ENCODE results near the gene USP6NL. TPM values are rescaled to one million over a fixed set of nuclear protein-coding genes. Genes with fewer than 3 reads are reported as not detected.

USP6NL gene
- total and polyA plus RNA-seq, 2 of the 8 experiments (the other 6 are each of a cell fraction or from before 2014, with no cell fraction given): 10.9 to 28.8 TPM

GRCh38 chr10:11483201-11484148, 128.0 kb downstream of the USP6NL start:
- Histone ChIP-seq H3K79me1 (ENCODE audit: low read depth, low read length) (no peaks in the 10 kb centered on the region), H2AFZ (ENCODE audit: low read length) (no peak overlapping the region), H2BK5ac (ENCODE audit: low read depth, low read length) (no peak overlapping the region), H3K23me2 (ENCODE audit: low read depth, low read length) (no peaks in the 10 kb centered on the region), H4K91ac (replicated peaks; ENCODE audit: insufficient read length, low read length) (no peak overlapping the region), H4K20me1 (replicated peaks in 1 of 2; ENCODE audit: control insufficient read depth in 1 of 2, insufficient read depth in 2 of 2, low read length in 2 of 2) (no peaks in the 10 kb centered on the region), H3K4me3 (ENCODE audit: extremely low read depth in 1 of 4, insufficient read depth in 2 of 4, low read depth in 3 of 4, low read length in 4 of 4) (no peak overlapping the region), H2BK12ac (ENCODE audit: low read depth, low read length) (no peak overlapping the region), H3K14ac (ENCODE audit: insufficient read length) (no peak overlapping the region), H3K27ac (ENCODE audit: low read depth, low read length) (no peak overlapping the region), H3K79me2 (ENCODE audit: control insufficient read depth in 1 of 2, insufficient read depth in 2 of 2, low read length in 2 of 2) (no peaks in the 10 kb centered on the region), H2BK15ac (ENCODE audit: low read length) (no peak overlapping the region), H2BK20ac (ENCODE audit: low read length) (no peak overlapping the region), H3K18ac (ENCODE audit: extremely low read depth, low read length) (no peak overlapping the region), H3K9ac (replicated peaks in 1 of 4; ENCODE audit: extremely low read depth in 1 of 4, low read depth in 3 of 4, low read length in 3 of 4) (no peak overlapping the region), H2AK5ac (ENCODE audit: low read depth, low read length) (no peak overlapping the region), H3K27me3 (replicated peaks in 1 of 4; ENCODE audit: control insufficient read depth in 3 of 4, extremely low read depth in 1 of 4, insufficient read depth in 3 of 4, low read length in 3 of 4) (no peaks in the 10 kb centered on the region), H2BK120ac (replicated peaks; ENCODE audit: low read depth, low read length) (no peak overlapping the region), H4K5ac (ENCODE audit: insufficient read length, low read depth, low read length) (no peak overlapping the region), H3K23ac (ENCODE audit: insufficient read length) (no peak overlapping the region), H3K9me3 (ENCODE audit: insufficient read depth in 2 of 2, low read depth in 1 of 2, low read length in 1 of 2) (no peaks in the 10 kb centered on the region), H3K4me2 (ENCODE audit: insufficient read depth in 1 of 2, low read depth in 2 of 2, low read length in 2 of 2) (no peak overlapping the region), H3K56ac (replicated peaks; ENCODE audit: insufficient read length, low read depth, low read length) (no peak overlapping the region), H4K8ac (ENCODE audit: extremely low read depth, insufficient read depth, low read length) (no peak overlapping the region), H3K4me1 (replicated peaks in 1 of 4; ENCODE audit: control insufficient read depth in 3 of 4, insufficient read depth in 4 of 4, low read length in 3 of 4) (no peaks in the 10 kb centered on the region; a peak in 1 of 7 replicates), H3K4ac (replicated peaks; ENCODE audit: insufficient read length, low read depth, low read length) (no peak overlapping the region), H3K36me3 (ENCODE audit: control insufficient read depth in 2 of 4, insufficient read depth in 4 of 4, low read length in 3 of 4) (peaks cover 0 to 41% (median 5%) of the 10 kb centered on the region in 4 experiments; a peak in 5 of 8 replicates)
- DNase-seq (ENCODE audit: low read depth in 1 of 2, low spot score in 2 of 2): no peak
- 87% methylated on average over 3 of the region's 6 CpGs; no CpG with 5 or more reads in 1 of the 2 experiments for WGBS, 2 experiments (ENCODE audit: extremely low coverage in 1 of 2, insufficient coverage in 1 of 2, insufficient read length in 1 of 2, insufficient replicate concordance in 2 of 2, low coverage in 1 of 2, low lambda C conversion rate in 2 of 2, missing lambda C conversion rate in 1 of 2)
- TF ChIP-seq RXRA (IDR thresholded peaks at IDR 0.05; ENCODE audit: insufficient read depth, low read depth, low read length) (no peak), POU5F1 (IDR thresholded peaks at IDR 0.05; ENCODE audit: low read depth, low read length) (no peak), E2F6 (IDR thresholded peaks at IDR 0.05) (no peak), POLR2A (IDR thresholded peaks at IDR 0.05; ENCODE audit: control extremely low read depth in 1 of 2, low read depth in 2 of 2, low read length in 2 of 2) (no peak), ATF2 (IDR thresholded peaks at IDR 0.05; ENCODE audit: low read length) (no peak), SP2 (IDR thresholded peaks at IDR 0.05; ENCODE audit: low read length) (no peak)
- ChIA-PET CTCF (ENCODE audit: partially characterized antibody) (interaction anchor here (0.6 to 2.3 kb wide), 13 partner anchors 7 to 1993 kb away, joined by 3 to 8 read pairs (median 3); no protein-coding TSS in a partner anchor), POLR2A (ENCODE audit: partially characterized antibody) (no interaction called here)
- no peak for FAIRE-seq
